GM18873 (cell line): ENCODE measurements around the gene ACMSD.
"Not testable (repeated sequence)": the region's sequence is repeated elsewhere in the genome, so short reads cannot be mapped to it uniquely, and the experiment has no call there.

Experiments
- ATAC-seq: cut with Tn5 transposase; IDR thresholded peaks from one replicate; pipeline ENCODE4 v1.9.1; 2021; ENCODE audit warnings: mild to moderate bottlenecking, moderate library complexity, moderate number of reproducible peaks; ENCODE audit not compliant: unreplicated experiment, low FRiP score

Gene ACMSD

DNA sequence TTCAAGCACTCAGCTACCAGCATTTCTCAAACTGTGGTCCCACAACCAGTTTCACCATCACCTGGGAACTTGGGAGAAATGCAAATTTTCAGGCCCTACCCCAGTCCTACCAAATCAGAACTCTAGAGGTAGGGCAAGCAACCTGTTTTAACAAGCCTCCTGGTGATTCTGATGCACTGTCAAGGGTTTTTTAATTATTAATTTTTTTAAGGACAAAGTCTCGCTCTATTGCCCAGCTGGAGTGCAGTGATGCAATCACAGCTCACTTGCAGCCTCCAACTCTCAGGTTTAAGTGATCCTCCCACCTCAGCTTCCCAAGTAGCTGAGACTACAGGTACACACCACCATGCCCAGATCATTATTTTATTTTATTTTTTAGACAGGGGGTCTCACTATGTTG, 7.8 kb downstream of the ACMSD start:
- ATAC-seq: no peak

- ATAC-seq: not testable (repeated sequence)
Observed at GRCh38 chr2:134847582-134847981, 9.2 kb downstream of the ACMSD start.

- ATAC-seq: no peak
Observed at GRCh38 chr2:134852518-134852917, 14.1 kb downstream of the ACMSD start.

GRCh38 chr2:134855709-134856108, 17.3 kb downstream of the ACMSD start:
- ATAC-seq: no peak

GRCh38 chr2:134858245-134858644, 19.8 kb downstream of the ACMSD start:
- ATAC-seq: no peak

DNA sequence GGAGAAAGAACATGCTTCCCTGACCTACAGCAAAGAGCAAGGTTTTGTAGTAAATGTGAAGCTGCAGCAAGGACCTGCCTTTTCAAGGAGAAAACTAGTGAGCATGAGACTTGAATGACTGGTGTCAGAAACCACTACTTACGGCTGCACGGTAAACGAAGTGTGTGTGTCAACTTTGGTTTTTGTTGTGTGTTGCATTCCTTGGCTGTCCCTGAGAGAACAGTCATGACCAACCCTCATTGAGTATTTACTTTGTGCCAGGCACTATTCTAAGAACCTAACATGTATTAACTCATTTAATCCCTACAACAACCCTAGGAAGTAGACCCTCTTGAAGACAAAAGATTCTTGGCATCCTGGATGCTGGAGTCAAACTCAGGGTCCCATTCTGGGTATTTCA, 22.8 kb downstream of the ACMSD start:
- ATAC-seq: no peak

DNA sequence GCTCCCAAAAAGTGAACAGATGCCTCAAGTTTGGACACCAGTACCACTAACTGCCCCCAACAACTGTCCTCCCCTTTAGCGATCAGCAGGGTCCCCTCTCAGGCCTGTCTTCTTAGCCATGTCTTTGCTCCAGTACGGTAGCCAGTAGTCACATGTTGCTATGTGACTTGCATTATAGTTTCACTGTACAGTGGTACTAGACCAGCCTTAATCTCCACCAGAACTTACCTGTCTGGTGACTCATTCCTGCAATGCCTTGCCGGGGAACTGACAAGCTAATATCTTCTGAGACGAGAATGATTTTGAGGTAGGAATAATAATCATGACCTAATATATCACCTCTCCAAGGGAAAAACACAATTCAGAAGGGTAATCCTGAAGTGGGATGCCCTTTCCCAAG, 23.7 kb downstream of the ACMSD start:
- ATAC-seq: no peak

GRCh38 chr2:134862674-134863073, 24.3 kb downstream of the ACMSD start:
- no peak for ATAC-seq

DNA sequence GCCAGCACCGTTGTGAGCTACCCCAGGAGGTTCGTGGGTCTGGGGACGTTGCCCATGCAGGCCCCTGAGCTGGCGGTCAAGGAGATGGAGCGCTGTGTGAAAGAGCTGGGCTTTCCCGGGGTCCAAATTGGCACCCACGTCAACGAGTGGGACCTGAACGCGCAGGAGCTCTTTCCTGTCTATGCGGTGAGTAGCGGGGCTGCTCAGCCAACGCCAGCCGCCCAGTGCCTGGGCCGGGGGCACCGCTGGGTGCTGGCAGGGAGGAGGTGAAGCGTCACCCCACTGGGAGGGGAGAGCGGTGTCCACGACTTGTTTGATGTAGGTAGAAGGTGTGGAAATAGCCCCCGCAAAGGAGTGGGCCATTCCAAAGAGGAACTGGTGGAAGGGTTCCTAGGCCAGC, 25.0 kb downstream of the ACMSD start:
- no peak for ATAC-seq

DNA sequence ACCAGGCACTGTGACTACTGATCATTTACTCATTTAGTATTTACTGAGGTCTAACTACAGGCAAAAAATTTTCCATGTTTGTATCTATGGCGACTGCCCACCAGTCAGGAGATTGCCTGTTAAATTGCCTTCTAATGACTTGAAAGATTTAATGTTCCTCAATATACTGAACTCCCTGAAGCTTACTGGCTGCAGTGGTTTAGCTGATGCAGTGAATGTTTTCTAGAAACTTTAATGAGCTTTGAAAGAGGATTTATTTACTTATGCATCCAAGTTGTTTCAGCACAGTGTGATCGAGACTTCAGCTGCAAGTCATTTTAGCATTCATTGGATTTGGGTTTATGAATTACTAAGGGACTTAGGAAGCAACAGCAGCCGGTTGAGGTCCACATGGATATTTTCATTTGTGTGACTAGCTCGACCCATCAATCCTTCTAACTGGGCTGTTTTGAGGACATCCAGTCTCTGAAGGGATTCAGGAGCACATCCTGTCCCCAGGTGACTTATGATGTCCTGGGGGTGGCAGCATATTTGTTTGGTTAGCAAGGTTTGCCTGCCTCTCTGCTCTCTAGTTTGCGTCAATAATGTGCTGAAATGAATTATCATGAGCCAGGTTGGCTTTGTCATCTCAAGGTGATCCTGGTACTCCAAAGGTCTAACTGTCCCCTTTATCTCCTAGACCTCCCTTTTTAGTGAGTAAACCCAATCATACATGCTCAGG, 26.8 kb downstream of the ACMSD start:
- no peak for ATAC-seq

DNA sequence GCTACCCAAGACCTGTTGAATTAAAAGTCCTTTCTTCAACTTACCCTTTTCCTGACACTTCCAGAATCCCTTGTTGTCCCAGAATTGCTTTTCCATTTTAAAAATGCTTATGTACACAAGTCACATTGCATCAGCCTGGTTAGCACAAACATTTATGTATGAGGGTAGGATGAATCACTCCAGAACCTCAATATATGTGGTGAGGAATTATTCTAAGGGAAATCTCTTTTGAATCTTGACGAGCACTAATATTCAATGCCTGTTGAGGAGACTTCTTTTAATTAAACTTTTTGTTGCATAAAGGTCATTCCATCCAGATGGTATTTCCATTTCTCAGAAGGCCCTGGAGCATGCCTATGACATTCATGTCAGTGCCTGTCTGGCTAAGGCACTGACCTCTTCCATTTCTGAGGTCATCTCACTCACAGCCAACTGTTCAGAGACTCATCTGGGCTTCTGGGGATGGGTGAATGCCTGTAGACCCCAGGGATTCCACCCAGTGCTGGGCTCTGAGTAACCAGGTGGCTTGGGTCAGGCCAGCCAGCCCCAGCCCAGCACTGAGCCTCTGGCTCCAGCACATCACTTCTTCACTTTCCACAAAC, 28.2 kb downstream of the ACMSD start:
- ATAC-seq: no peak

GRCh38 chr2:134869946-134870736, 31.7 kb downstream of the ACMSD start:
- ATAC-seq: no peak

- no peak for ATAC-seq
Observed at GRCh38 chr2:134873152-134873551, 34.7 kb downstream of the ACMSD start.

DNA sequence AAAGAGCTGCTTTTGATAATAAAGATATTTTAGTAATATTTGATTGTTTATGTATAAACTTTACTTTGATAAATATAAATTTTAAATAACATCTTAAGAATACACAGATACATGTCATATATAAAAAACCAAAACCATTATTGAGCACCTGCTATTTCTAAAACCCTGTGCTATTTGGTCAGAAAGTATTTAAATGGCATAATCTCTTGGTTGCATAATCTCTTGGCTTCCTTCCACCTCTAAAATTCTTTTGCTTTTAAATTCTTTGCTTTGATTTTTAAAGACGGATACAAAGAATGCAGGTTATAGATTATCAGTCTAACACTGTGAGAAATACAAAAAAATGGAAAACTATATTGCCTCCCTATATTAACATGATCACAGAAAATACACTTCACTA, 36.9 kb downstream of the ACMSD start:
- no peak for ATAC-seq

- ATAC-seq: no peak
Observed at GRCh38 chr2:134882773-134883172, 44.4 kb downstream of the ACMSD start.

- no peak for ATAC-seq
Observed at GRCh38 chr2:134883552-134884293, 45.3 kb downstream of the ACMSD start.

DNA sequence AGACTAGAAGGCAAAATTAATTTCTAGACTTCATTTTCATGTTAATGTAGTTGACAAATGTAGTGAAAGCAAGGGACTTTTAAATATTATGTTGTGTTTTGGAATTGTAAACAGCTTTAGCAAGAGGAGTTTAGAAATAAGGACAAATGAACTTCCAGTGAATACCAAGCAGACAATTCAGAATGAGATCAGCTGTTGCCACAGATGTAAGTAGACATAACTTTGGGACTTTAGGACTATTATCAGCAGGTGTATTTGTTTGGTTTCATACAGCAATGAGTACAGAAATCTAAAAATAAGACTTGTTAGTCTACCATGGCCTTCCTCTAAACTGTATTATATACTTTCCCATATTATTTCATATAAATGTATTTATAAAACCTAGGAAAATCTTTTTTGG, 46.0 kb downstream of the ACMSD start:
- ATAC-seq: no peak

GRCh38 chr2:134892282-134893035, 54.0 kb downstream of the ACMSD start:
- no peak for ATAC-seq

- no peak for ATAC-seq
Observed at GRCh38 chr2:134897932-134898331, 59.5 kb downstream of the ACMSD start.

GRCh38 chr2:134899204-134899603, 60.8 kb downstream of the ACMSD start:
- no peak for ATAC-seq
